ENCODE data around the gene CAMTA1.
"Not testable (repeated sequence)": the region's sequence is repeated elsewhere in the genome, so short reads cannot be mapped to it uniquely, and the experiment has no call there.

Gene CAMTA1

DNA sequence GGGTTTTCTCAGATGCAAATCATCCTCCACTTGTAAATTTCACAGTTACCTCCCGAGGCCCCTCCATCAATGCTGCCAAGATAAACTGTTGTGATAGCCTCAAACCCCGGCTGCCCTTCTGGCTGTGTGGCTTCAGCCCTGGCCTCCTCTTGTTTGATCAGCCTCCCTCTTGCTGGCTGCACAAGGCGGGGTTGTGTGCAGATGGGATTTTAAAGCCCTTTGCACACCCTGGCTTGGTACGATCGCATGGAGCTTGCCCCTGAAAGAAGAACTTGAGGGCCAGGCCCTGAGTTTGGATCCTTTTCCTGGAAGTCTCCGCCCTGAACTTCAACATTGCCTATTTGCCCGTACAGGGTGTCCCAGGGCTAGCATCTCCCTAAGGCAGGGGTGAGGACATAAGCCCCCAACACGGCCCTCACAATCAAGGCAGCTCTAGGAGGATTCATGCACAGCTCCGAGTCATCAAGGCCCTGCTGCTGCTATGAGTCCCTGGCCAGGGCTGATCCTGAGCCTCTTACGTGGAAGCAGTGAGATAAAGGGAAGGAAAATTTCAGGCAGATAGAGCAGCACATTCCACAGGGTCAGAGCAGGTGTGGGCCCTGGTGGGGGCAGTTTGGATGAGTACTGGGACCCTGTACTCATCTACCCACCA lies 804.6 kb downstream of the CAMTA1 start:
- DNase-seq (ENCODE audit: low spot score) = no peak

DNA sequence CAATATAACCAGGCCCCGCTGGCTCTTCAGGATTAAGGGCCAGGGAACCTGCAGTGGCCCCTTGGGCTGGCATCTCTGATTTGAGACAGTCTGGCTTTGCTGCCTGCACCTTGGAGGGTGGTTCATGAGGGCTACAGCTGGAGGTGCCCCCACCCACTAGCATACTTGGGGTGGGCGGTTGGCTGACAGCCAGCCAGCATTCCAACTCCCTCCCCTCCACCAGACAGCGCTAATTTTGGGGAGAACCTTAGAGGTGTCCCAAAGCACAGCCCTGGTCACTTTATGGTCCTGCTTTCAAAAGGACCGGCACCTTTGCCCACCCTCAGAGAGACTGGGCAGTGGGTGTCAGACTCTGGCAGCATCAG lies 805.2 kb downstream of the CAMTA1 start:
- no peak for DNase-seq (ENCODE audit: low spot score)

DNA sequence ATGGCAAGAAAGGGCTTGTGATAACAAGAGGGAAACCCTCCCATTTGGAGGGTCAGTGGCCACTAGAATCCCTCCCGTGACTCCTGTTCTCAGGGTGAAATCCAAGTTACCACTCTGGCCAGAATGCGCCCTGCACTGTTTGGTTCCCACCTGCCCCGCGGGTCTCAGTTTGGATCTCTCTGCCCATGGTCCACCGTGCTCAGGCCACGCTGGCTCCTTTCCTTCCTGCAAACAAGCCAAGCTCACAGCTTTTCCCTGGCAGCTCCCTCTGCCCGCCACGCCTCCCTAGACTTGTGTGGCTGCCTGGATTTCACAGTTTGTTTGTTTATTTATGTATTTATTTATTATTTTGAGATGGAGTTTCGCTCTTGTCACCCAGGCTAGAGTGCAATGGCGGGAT lies 806.3 kb downstream of the CAMTA1 start:
- no peak for DNase-seq (ENCODE audit: low spot score)

- no peak for DNase-seq (ENCODE audit: low spot score)
Observed at GRCh38 chr1:7592120-7592798, 807.0 kb downstream of the CAMTA1 start.

GRCh38 chr1:7594002-7594713 lies 808.9 kb downstream of the CAMTA1 start:
- DNase-seq (ENCODE audit: low spot score) = no peak

GRCh38 chr1:7594714-7595295 lies 809.6 kb downstream of the CAMTA1 start:
- DNase-seq (ENCODE audit: low spot score) = no peak

DNA sequence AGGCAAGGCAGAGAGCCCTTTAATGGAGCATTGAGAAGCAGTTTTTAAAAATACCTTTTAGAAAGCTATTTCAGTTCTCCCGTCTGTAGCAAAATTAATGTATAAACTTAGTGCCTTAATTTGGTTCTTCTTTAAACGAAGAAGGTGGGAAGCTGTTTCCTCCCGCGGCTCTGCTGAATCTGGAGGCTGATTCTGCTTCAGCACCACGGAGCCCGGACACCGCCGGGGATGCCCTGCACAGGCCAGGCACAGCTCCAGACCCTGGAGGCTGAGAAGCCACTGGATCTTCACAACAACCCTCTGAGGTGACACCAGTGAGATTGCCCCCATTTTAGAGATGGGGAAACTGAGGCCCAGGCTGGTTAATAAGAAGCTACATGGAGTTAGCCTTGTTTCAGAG lies 810.1 kb downstream of the CAMTA1 start:
- DNase-seq (ENCODE audit: low spot score) = no peak

DNA sequence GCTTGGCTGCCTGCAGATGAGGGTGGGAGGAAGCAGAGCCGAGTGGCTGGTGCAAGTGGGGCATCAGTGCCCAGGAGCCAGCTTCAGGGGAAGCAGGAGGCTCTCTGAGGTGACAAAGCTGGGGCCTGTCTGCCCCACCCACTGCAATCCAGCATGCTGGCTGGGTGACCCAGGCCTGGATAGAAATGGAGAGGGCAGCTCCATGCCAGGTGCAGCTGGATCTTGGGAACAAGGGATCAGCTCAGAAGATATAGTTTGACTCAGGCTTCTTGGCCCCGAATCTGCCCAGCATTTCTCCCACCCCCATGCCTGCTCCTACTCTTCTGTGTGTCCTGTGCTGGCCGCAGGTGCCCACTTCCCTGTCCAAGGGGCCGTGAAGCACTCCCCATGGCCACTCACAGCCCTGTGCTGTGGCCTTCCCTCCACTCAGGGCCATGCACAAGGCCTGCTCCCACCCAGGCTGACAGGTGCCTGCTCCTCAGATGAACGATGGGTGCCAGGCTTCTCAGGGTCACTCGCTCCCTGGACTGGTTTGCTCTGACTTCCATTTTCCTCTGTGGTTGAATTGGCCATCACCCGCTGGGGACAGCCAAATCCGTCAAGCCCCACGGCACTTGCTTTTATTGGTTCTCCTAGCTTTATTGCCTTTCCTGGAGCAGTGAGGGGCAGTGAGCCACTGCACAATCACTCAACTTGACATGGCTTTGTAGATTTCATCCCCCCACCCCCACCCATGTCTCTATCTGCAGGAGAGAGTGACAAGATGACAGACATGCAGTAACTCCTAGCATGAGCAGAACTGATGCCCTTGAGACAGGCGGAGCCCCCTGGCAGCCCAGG lies 811.1 kb downstream of the CAMTA1 start:
- no peak for DNase-seq (ENCODE audit: low spot score)

- DNase-seq (ENCODE audit: low spot score) = not testable (repeated sequence)
Observed at GRCh38 chr1:7598058-7598457, 812.8 kb downstream of the CAMTA1 start.

DNA sequence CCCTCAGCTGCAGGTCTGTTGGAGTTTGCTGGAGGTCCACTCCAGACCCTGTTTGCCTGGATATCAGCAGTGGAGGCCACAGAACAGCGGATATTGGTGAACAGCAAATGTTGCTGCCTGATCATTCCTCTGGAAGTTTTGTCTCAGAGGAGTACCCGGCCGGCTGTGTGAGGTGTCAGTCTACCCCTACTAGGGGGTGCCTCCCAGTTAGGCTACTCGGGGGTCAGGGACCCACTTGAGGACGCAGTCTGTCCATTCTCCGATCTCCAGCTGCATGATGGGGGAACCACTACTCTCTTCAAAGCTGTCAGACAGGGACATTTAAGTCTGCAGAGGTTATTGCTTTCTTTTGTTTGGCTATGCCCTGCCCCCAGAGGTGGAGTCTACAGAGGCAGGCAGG lies 819.7 kb downstream of the CAMTA1 start:
- not testable (repeated sequence) for DNase-seq (ENCODE audit: low spot score)

GRCh38 chr1:7606096-7606495 lies 820.8 kb downstream of the CAMTA1 start:
- no peak for DNase-seq (ENCODE audit: low spot score)

DNA sequence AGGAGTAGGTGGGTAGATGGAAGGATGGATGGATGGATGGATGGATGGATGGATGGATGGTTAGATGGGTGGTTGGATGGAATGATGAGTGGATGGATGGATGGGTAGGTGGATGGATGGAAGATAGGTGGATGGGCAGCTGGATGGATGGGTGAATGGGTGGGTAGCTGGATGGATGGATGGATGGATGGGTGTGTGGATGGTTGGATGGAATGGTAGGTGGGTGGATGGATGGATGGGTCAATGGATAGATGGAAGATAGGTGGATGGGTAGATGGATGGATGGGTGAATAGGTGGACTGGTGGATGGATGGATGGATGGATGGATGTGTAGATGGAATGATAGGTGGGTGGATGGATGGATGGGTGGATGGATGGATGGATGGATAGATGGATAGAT lies 821.8 kb downstream of the CAMTA1 start:
- DNase-seq (ENCODE audit: low spot score) = no peak

DNA sequence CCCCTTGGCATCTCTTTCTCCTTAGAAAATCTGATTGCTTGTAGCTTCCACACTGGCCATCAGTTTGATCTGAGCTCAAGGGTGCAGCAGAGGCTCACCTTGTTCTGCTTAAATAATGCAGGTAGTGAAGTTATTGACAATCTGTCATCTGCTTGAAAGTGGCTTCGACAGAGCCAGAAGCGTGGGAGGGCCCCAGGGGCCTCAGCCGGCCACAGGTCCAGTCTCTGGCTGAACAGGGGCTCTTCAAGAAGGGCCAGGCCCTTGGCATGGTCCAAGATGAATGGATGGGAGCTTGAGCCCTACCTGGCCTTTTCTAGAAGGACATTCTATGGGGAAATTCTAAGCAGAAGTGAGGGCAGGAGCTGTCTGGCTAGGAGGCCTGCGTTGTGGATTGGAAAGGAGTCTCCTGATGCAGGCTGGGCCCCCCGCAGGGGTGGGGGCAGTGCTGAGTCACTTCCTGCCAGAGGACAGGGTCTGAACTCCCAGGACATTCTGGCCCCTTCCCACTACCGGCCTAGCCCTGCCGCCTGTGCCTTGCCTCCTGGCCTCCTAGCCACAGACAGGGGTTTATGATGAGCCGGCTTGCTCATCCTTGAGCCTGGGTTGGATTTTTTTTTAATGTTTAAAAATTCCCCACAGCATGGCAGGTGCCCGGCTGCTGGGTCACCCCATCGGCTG lies 823.5 kb downstream of the CAMTA1 start:
- DNase-seq (ENCODE audit: low spot score) = no peak

GRCh38 chr1:7609311-7609994 lies 824.2 kb downstream of the CAMTA1 start:
- no peak for DNase-seq (ENCODE audit: low spot score)

DNA sequence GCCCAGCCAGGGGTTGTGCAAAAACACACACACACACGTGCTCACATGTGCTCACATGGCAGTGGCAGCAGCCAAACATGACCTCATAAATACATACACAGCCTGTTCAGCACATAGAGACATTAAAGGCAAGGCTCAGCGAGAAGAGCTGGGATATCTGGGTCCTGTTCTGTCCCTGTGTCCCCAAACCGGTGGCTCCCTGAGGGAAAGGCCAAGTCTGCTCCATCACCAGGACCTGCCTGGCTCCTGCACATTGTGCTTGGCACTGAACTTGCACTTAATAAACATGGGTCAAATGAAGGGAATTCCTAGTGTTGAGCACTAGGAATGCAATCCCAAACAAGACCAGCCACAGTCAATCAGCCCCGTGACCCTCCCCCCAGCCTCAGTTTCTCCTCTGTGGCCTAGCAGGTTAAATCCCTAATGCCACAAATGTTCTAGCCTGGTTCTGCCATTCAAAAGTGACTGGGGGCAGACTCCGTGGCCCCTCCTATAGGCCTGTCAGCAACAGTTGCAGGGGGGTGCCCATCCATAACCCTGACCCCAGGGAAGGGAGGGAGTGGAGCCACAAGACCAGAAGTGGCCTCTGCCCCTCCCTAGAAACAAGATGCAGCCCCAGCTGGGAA lies 825.0 kb downstream of the CAMTA1 start:
- no peak for DNase-seq (ENCODE audit: low spot score)

DNA sequence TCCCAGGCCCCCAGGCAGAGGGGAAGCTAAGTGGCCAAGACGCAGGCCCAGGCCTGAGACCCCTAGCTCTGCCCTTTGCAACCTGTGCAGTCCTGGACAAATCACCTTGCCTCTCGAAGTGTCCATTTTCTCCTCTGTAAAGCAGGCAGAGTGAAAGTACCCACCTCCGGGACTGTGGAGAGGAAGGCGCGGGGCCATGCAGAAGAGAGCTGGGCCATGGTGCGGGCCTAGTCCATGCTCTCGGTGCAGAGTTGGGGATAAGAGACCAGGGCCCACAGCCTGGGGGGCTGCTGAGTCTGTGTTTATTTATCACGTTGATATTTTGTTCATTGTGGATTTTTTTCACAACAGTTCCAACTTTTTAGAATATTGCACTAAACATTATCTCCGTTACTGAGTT lies 825.7 kb downstream of the CAMTA1 start:
- DNase-seq (ENCODE audit: low spot score) = no peak

DNA sequence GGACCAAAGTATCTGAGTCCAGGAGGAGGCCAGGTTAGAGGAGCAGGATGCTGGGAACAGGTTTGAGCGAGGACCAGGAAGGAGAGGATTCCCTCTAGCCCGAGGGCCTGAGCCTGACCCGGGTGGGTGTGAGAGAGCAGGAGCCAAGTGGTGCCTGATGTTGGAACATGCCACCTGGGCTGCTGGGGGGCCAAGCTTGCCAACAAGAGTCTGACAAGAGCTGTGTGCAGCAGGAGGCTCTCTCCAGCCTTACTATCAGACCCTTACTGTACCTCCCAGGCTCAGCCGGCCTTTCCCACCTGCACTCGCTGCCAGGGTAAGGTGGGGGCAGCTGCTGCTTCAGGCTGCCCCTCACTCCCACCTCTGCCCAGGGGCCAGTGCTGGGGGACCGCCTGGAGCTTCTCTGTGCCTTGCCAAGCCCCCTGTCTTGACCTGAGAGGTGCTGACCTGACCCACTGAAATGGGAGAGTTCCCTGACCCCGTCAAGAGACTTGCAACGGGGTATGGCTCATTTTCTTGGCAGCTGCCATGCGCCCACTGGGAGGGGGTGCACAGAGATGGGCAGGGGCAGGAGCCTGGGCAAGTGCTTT lies 826.3 kb downstream of the CAMTA1 start:
- DNase-seq (ENCODE audit: low spot score) = no peak

DNA sequence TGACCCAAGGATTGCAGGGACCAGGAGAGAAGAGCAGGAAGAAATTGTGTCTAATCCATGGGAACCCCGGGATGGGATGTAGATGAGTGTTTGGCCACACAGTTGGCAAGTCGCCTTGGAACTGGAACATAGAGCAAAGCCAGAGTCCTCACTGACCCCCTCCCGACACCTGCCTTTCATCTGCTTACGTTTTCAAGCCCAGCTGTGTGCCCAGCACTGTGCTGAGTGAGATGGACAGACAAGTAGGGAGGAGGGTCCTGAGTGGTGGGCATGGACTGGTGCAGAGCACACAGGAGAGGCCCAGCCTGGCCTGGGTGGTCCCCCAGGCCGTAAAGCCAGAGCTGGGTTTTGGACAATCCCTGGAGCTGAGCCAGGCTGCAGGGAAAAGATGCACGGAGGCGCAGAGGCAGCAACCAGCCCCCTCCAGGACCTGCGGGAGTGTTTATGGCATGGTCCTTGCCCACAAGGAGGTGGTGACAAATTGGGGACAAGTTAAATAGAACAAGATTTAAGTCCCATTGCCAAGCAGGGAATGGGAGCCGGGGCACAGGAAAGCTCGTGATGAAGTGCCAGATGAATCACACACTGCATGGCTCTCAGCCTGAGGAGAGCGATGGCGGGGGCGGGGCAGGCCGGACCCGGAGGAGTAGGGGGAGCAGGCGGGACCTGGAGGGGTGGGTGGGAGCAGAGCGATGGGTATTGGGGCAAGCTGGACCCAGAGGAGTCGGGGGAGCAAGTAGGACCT lies 828.0 kb downstream of the CAMTA1 start:
- no peak for DNase-seq (ENCODE audit: low spot score)

DNA sequence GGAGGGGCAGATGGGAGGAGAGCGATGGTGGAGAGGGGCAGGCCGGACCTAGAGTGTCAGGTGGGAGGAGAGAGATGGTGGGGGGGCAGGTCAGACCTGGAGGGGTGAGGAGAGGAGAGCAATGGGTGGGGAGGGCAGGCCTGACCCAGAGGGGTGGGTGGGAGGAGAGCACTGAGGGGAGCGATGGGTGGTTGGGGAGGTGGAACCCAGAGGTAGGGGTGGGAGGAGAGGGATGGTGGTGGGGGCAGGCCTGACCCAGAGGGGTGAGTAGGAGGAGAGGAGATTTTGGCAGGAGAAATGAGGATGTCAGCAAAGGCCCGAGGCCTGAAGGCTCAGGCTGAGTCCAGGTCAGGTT lies 828.6 kb downstream of the CAMTA1 start:
- DNase-seq (ENCODE audit: low spot score) = no peak
